Stimulated activated CD4-positive, alpha-beta T cell treated with anti-CD3 and anti-CD28 coated beads, Interleukin-15, amount 100 ng/mL, for 1 hour (primary cell): Measurements from ENCODE around the gene C2orf49.

Experiments used
- DNase-seq, 2 donors: peaks; one replicate each; pipeline ENCODE4 v3.0.0-alpha.2; 2020; ENCODE audit warnings: low read depth in 1 of 2, low spot score in 1 of 2

The C2orf49 gene

DNA sequence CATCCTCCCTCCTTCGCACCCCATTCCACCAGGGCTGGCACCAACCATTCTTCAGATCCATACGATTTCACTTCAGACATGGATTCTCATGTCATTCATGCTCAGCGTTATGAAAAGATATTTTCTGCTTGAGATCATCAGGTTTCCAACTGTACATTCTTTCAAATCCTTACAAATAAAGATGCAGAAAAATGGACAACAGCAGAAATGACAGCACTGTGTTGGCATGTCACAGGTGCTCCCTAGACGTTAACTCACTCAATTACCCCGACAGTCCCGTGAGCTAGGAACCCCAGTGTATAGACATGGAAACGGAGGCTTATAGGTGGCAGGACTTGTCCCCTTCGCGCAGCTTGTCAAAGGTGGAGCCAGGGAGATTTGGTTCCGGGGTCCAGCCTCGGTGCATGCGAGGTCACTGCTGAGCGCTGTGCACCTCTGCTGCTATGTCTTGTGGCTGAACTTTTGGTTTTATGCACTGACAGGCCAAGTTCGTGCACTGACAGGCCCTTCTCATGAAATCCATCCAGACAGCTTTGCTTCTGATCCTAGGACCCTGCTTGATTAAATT lies 43.8 kb downstream of the C2orf49 start:
- DNase-seq: no peak

DNA sequence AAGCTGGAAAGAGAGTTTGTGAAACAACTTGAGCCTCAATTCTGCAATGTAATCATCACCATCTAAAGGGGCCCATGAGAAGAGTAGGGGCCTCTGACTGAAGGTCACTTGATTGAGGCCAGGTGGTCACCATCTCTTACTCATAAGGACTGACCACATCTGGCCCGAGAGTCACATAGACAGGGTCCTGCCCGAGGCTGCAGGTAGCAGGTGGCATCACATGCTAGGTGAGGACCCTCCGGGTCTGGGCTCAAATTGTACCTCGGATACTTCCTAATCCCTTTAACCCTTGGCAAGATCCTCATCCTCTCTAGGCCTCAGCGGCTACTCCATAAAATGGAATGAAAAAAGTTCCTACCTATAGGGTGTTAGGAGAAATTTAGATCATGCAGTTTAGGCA lies 44.8 kb downstream of the C2orf49 start:
- DNase-seq: no peak

DNA sequence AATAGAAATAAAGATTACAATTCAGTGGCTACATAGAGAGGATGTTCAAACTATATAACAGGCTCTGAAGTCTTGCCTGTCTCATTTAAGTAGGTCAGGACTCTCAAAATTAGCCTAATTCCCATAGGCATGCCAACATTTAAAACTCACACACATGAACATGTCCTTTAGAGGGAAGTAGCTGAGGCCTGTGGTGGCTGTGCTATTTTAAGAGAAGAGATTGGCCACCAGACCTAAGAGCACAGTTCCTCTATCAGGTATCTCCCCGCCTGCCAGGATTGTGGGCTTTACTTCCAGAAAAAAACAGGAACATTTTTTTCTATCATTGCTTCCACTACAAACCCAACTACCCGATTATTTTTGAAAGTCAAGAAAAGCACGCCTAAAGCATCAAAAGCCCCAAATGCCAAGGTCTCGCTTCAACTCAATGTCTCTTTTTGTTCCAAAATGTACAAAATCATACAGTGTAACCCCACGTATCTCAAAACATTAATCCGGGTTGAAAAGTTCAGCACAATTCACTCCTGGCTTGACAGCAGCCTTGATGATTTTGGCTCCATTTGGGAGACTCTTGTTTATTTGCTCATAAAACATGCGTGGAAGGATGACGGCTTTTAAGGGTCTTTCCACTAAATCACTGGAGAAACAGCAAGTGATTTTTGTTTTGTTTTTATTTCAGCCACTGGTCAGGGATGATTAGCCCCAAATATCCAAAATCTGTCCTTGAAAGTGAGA lies 46.3 kb downstream of the C2orf49 start:
- no peak for DNase-seq

DNA sequence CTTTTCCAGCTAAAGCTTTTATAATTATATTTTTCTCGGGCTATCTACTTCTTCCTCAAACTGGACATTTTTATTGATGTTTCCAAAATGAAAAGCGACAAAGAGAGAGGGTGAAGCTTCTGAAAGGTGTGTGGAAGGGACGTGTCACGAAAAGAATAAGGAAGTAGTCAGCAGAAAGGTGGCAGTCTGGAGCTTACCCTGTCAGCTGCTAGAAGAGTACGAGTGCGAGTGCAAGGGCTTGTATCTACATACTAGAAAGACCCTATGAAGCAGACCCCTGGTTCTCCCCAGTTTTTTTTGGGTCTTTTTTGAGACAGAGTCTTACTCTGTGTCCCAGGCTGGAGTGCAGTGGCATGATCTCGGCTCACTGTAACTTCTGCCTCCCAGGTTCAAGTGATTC lies 46.9 kb downstream of the C2orf49 start:
- no peak for DNase-seq

DNA sequence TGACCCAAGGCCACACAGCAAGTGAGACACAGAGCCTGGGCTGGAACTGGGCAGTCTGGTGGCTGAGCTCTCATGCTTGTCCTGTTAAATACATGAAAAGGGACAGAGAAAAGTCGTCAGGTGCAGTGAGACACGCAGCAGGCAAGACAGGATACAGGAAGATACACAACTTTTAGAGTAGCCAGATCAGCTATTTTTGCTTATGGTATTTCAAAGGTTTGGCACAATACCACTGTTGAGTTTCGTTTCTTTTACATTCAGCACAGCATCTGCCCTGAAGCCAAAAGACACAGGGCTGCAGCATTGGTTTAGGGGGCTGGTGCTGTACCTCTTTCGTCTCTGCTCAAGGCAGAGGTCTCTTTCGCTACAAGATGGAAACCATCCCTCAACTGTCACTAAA lies 47.5 kb downstream of the C2orf49 start:
- no peak for DNase-seq

DNA sequence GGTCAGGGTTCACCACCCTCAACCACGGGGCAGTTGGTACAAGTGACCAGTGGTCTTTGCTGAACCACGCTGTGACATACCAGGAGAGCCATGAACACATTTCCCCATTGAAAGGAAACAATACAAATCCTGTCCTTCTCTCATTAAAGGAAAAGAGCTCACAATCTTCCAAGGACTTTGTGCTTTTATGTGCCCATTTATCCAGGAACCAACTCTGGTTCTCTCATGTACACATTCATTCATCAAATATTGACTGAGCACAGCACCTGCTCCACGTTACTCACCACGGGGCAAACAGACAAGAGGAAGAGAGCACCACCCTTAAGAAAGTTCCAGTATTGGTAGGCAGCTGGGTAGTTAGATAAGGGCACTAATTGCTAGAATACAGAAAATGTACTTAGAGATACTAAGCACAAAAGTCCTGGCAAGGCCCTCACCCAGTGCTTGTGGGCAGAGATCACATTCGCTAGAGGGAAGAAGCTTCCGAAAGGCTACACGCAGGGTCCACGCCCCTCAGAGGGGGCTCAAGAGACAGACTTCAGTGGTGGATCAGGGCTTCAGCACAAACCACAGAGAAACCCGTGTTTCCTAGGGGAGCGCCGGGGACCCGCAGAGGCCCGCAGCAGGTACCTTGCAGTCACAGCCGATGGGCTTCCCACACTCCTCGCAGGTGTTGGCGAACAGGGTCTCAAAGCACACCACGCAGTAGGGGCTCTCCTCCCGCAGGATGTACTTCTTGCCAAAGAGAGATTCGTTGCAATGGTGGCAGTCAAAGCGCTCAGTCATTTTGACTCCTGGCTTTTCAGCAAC lies 48.6 kb downstream of the C2orf49 start:
- no peak for DNase-seq

DNA sequence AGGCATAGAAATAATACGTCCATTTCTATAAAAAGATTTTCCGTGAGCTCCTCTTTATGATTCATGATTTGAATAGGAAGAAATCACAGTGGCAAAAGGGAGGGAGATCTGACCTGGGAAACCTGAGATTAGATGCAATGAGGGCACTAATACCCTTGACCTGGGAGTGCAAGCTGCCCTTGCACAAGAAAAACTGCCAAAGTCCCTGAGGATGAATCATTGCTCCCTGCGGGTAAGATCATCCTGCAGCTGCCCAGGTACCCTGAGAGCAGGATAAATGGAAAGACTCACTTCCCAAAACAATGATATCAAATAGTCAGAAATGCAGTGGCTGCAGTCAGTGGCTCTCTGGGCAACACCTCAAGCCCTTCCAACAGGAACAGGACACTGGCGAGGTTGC lies 49.9 kb downstream of the C2orf49 start:
- DNase-seq: no peak

DNA sequence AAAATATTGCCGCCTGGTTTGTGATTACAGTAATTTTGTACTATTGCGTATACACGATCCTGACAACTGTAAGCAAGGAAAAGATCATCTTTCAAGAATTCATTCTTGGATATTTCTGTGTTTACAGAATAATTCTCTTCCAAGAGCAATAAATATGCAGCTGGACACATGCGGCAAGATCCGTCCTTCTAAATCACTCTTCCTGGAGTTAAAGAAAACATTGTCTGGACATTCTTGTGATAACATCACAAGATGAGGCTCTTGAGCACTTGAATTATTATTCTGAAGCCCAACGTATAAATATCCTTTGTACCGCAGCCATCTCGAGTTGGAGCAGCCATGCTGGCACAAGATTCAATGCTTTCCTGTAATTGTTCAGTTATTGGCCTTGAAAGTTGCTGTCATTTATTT lies 51.6 kb downstream of the C2orf49 start:
- DNase-seq: no peak

DNA sequence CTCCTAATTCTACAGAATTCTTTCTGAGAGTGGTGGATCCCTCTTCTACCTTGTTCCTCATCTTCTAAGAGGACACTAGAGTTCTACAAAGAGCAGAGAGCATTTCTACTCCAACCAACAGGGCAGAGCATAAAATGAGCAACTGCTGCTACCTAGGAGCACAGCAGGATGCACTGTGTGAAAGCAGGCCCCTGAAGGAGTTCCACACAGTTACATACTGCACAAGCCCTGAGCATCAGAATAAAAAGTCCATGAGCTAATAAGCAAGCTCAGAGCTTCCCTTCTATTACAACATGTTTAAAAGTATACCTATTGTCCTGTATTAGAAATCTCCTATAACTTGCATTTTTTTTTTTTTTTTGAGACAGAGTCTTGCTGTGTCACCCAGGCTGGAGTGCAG lies 53.1 kb downstream of the C2orf49 start:
- DNase-seq: no peak

DNA sequence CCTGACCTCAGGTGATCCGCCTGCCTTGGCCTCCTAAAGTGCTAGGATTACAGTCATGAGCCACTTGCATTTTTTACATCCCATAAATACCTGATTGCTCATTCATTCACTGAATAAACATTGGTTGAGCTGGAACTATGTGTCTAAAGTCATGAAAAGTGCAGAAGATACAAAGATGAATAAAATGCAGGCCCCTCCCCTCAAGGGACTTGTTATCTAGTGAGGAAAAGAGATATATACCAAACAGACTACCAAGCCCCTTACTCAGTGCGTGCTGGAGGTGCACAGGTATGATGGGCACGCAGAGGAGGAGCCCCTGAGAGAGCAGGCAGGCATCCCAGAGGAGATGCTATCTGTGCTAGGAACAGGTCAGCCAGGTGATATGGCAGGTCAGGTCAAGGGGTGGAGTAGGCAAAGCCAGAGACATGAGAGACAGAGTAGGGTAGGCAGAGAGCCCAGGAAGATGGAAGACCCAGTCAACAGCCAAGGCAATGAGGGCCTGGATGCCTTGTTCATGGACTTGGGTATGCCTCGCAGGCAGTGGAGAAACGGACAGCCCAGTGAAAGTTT lies 53.8 kb downstream of the C2orf49 start:
- DNase-seq: no peak

DNA sequence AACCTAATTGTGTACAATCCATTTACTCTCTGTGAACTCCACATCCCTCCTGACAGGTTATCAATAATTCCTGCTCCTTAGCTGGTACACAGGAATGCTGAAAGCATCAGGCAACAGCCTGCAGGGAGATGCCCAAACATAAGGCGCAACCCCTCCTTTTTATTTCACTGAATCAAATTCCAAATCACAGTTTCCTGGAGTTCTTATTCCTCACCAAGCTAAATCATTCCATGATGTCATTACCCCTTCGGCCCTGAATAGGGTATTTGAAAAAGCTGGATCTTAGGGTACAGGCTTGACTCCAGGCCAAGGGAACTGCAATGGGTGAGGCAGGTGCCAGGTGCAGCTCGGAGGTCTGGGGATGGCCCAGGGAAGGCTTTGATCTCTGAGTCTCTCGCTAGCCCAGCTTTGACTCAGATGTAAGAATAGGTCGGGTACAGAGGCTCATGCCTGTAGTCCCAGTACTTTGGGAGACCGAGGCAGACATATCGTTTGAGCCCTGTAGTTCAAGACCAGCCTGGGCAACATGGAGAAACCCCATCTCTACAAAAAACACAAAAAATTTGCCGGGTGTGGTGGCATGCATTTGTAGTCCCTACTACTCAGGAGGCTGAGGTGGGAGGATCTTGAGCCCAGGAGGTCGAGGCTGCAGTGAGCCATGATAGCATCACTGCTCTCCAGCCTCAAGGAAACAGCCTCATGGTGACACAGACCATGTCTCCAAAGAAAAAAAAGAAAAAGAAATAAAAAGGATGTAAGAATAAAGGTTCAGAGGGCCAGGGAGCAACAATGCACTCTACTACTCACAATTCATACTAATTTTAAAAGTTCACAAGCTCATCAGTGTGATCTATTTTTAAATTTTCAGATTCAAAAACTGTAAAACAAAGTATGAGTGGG lies 54.7 kb downstream of the C2orf49 start:
- DNase-seq: no peak

DNA sequence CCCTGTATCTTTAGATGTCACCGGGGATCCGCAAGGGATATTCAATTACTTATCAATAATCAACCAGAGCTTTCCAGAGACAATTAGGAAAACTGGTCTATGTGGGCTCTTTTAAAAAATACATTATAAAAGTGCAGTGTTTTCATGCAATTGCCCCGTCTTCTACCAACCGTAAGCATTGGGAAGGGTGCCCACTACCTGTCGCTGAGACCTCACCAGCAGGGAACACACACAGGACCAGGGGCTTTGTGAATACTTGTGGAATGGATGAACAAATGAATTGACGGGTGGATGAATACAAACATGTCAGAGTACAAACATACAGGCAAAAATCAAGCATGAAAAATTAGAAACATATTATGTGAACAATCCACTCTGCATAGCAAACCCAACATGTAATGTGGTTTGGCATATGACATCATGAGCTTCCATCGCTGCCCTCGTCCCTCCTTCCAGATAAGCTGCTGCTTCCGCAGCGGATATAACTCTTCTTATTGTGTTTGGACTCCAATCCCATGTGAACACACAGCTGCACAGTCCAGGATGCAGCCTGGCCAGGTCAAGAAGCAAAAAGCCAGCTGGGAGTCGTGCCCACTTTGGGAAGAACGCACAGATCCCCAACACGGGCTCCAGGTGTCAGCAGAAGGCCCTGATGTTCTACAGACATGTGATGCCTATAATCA lies 56.2 kb downstream of the C2orf49 start:
- no peak for DNase-seq

DNA sequence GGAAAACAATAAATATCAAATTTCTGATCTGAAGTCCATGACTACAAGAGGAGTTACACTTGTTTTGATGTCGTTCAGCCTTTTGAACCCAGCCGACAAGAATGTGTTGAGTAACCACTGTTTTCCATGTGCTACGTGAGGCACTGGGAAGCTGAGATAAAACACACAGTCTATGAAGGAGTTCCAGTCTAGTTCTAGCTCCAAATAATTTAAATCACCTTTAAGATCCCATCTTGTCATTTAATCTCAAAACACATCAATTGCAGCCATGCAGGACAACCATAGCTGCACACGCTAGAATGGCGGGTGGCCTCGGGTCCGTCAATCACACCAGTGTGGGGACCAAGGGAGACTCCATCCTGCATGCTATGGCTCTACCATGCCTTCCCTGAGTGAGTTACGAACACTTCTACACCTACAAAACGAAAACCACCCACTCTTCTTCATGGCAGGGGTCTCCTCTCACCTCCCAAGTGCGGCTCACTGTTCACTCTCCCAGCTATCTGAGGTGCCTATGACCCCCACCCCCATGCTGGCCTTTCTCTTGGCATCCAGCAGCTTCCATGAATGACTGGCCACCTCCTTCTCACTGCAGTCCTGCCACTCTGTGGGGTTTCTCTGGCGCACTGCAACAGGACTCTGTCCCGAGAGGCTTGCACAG lies 57.7 kb downstream of the C2orf49 start:
- no peak for DNase-seq

DNA sequence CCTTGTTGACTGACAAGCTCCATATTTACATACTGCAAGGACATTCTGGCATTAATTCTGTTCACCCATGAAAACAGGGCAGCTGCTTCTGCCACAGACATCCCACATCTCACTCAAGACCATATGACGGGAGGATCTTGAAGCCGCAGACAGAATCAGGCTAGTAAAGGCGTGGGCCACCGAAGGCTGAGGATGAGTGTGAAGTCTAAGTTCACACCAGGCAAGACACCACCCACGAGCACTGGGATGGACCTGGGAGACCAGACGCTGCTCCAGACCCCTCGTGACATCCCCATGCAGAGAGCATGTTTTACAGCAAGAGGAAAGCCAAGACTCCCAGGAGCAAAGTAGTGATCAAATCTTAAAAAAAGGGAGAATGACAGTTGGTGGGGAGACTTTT lies 58.4 kb downstream of the C2orf49 start:
- DNase-seq: no peak

DNA sequence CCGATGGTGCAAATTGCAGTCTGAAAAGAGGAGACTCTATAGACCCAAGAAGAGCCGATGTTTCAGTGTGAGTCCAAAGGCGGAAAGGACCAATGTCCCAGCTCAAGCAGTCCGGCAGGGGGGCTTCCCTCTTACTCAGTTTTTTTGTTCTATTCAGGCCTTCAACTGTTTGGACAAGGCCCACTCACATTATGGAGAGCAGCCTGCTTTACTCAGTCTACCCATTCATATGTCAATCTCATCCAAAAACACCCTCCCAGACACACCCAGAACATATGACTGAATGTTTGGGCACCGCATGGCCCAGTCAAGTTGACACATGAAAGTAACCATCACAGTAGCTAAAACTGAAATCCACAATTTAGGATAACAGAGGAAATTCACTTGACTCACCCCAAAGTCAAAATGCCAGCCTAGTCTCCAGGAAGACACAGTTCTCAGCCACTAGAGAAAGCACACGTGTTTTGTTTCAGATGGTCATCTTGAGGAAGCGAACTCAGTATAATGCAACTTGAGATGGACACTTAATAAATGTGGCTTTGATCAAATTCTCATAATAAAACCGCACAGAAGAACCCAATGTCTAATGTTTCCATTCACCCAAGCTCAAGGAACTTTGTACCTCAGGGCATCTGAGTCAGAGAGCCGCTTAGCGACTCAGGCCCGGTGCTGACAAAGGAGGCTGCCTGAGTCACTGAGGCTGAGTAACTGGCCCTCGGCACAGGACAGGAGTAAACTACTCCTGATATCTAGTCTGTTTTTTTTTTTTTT lies 59.1 kb downstream of the C2orf49 start:
- DNase-seq: peak in 1 of 2 donors; percentile 22

DNA sequence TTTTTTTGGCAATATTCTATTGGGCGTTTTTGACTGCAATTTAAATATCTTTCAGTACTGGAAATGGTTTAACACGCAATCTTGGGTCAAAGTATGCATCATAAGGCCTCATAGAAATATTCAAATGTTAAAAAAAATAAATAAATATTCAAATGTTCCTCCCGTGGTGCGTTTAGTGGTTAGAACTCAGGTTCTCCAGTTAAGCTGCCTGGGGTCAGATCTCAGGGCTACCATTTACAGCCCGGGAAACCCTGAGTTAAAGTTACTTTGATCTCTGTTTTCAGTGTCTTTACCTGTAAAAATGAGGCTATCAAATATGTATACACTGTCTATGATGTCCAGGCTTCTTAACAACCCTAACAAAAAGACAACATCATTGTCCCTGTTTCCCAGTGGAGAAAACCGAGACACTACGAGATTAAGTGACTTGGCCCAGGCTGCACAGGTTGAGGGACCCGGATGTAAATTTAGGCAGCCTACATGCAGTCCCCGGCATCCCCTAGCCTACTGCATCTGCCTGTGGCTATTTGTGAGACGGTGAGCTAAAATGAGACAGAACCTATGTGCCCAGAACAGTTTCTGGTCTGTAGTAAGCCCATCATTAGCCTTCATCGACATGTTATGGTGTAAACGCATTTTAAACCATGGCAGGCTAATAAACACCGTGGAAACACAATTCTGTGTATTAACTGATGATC lies 59.8 kb downstream of the C2orf49 start:
- DNase-seq: no peak

DNA sequence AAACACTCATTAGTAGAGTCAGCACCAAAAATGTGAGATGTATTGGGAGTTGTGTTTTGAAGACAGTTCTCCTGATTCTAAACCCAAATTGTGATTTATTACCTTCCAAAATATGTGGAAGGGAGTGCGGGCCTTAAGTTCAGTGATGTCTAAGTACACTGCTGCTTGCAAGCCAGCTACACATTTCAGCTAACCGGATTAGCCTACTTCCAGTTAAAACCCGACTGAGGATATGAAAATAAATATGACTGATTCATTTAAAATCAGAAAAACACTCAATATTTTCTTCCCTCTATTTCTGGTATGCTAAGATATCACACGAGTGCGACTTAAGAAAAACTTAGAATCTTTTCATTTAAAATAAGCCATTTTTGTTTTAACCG lies 60.6 kb downstream of the C2orf49 start:
- no peak for DNase-seq

DNA sequence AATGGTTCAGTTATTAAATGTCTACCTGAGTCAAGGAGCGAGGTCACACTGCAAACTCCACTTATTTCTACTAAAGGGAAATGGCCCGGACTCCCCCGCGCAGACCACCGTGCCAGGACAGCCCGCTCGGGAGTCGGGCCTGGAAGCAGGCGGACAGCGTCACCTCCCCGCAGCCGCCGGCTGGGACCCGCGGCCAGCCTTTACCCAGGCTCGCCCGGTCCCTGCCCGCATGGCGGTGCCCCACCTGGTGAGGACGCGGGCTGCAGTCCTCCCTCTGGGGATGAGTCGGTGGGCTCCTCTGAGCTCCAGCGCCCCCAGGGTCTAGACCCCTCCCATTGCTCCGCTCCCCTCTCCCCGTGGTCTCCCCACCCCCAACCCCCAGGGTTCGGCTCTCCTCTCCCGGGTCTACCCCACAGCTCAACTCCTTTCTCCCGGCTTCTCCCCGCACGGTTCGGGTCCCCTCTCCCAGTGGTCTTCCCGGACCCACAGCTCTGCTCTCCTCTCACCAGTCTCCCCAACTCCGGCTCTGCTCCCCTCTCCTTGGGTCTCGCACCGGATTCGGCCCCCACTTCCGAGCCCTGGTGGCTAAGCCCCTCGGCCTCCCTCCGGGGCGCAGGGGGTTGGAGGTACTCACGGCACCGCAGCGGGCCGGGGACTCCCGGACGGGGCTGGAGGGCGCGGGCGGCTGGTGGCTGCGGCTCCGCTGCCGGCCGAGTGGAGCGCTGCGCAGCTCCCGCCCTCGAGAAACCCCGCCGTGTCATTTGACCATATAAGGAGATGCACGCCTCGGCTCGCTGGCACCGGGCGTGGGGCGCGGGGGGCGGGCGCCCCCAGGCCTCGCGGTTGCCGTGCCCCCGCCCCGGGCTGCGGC lies 61.2 kb downstream of the C2orf49 start, which contains the start of gene FHL2:
FHL2 (minus strand) TSS at position 716 of the 871 bp plus-strand sequence. CDS start 12,535 bp downstream, outside the sequence.
- peak; percentile 29 to 52 for DNase-seq
